K562 (cell line): Measurements from ENCODE around the gene RSPH9. TPM values are rescaled to one million over a fixed set of nuclear protein-coding genes. Genes with fewer than 3 reads are reported as not detected.
A peak's percentile ranks its signal among the peaks of the same experiment; 100 is the strongest.

Experiments used
- BCOR ChIP-seq: fragments of 450-650 bp; IDR thresholded peaks from 2 replicates; pipeline ENCODE4 v1.6.1; 2016
- COPS2 ChIP-seq: fragments of 450-650 bp; conservative IDR thresholded peaks from 2 replicates; pipeline ENCODE4 v1.6.1; 2016; ENCODE audit warnings: mild to moderate bottlenecking, moderate library complexity
- CSDE1 ChIP-seq, 2 experiments: fragments of 450-650 bp; IDR thresholded peaks; 2 replicates each; pipeline ENCODE4 v1.6.1; 2016; ENCODE audit warnings: mild to moderate bottlenecking in 1 of 2
- ERF ChIP-seq: fragments of 450-650 bp; formaldehyde crosslinking; IDR thresholded peaks from 2 replicates; pipeline ENCODE4 v1.4.0; 2020; ENCODE audit warnings: mild to moderate bottlenecking, mixed read lengths
- ETV5 ChIP-seq: sonication (generic); formaldehyde crosslinking; IDR thresholded peaks from 2 replicates; pipeline ENCODE4 v1.4.0; 2020; ENCODE audit warnings: low read depth, mild to moderate bottlenecking, missing genetic modification reagents
- HLTF ChIP-seq: fragments of 450-650 bp; IDR thresholded peaks from 2 replicates; pipeline ENCODE4 v1.6.1; 2016
- IFI16 ChIP-seq: fragments of 250-450 bp; sonication (Bioruptor Pico); IDR thresholded peaks from 2 replicates; pipeline ENCODE4 v2.1.2; 2022; ENCODE audit warnings: mild to moderate bottlenecking, inconsistent platforms
- KDM4B ChIP-seq, 2 experiments: fragments of 450-650 bp in 1 of 2; sonication (generic) in 1 of 2; IDR thresholded peaks; 2 replicates each; pipeline ENCODE4 v1.6.1; 2016 to 2017; ENCODE audit warnings: borderline replicate concordance in 2 of 2, antibody characterized with exemption in 1 of 2, low read depth in 1 of 2, mild to moderate bottlenecking in 1 of 2
- PML ChIP-seq: IDR thresholded peaks from 2 replicates; pipeline ENCODE4 v1.6.1; 2012; ENCODE audit warnings: low read length, inconsistent platforms
- RBM15 ChIP-seq: fragments of 200-400 bp; formaldehyde crosslinking; IDR thresholded peaks from 2 replicates; pipeline ENCODE4 v1.6.1; 2018; ENCODE audit warnings: mild to moderate bottlenecking, low read length, moderate library complexity; ENCODE audit not compliant: insufficient read depth
- SMARCC2 ChIP-seq: fragments of 450-650 bp; IDR thresholded peaks from 2 replicates; pipeline ENCODE4 v1.6.1; 2017; ENCODE audit warnings: antibody characterized with exemption, moderate library complexity, mild to moderate bottlenecking, low read depth
- THRA ChIP-seq: fragments of 450-650 bp; IDR thresholded peaks from 2 replicates; pipeline ENCODE4 v1.6.1; 2017; ENCODE audit warnings: mild to moderate bottlenecking, moderate library complexity
- VEZF1 ChIP-seq: fragments of 200-800 bp; sonication (Bioruptor generic); IDR thresholded peaks from 2 replicates; pipeline ENCODE4 v1.6.1; 2017; ENCODE audit warnings: missing genetic modification characterization, missing compliant biosample characterization
- ZKSCAN1 ChIP-seq: fragments of 150-350 bp; IDR thresholded peaks from 2 replicates; pipeline ENCODE4 v1.6.1; 2016; ENCODE audit warnings: low read depth, low read length
- ZNF175 ChIP-seq: fragments of 200-800 bp; sonication (Bioruptor generic); IDR thresholded peaks from 2 replicates; pipeline ENCODE4 v1.6.1; 2016; ENCODE audit warnings: low read depth, mild to moderate bottlenecking, missing genetic modification characterization, missing compliant biosample characterization
- ZNF274 ChIP-seq: IDR thresholded peaks from 2 replicates; pipeline ENCODE4 v1.6.1; 2011; ENCODE audit warnings: low read depth, mild to moderate bottlenecking, low read length, moderate library complexity, borderline replicate concordance
- ZNF408 ChIP-seq: fragments of 250-450 bp; sonication (Bioruptor Pico); IDR thresholded peaks from 2 replicates; pipeline ENCODE4 v1.4.0; 2020; ENCODE audit warnings: low read depth, mild to moderate bottlenecking, moderate library complexity
- polyA plus RNA-seq, 8 experiments: library from polyadenylated mRNA; depleted of rRNA in 4 of 8; stranded (reverse) in 5 of 8; unstranded in 3 of 8; fragments of >200 nt; fragmentation: Nextera tagmentation in 2 of 8; fragmentation: Illumina TruSeq in 1 of 8; extraction: Ambion mirVana in 2 of 8; extraction: Trizol in 1 of 8; gene quantifications; 2 replicates each; pipeline versions ENCODE4 v1.2.1 to v1.2.3, GENCODE V29; 2011 to 2014; ENCODE audit warnings: inconsistent platforms in 1 of 8, missing spikeins in 1 of 8
- total RNA-seq, 7 experiments: library from RNA; depleted of rRNA in 6 of 7; stranded (reverse); fragments of >200 nt in 6 of 7; fragmentation: Illumina TruSeq in 2 of 7; extraction: Trizol in 2 of 7; gene quantifications; 2 replicates each; pipeline versions ENCODE4 v1.2.1 to v1.2.3, GENCODE V29; 2011 to 2021; ENCODE audit warnings: low replicate concordance in 1 of 7
- TF ChIP-seq, protein P1 (sequence below): sonication (generic); formaldehyde crosslinking; IDR thresholded peaks from 2 replicates; pipeline ENCODE4 v1.8.0; 2022; ENCODE audit warnings: missing genetic modification reagents, mild to moderate bottlenecking, borderline replicate concordance
- TF ChIP-seq, protein P2 (sequence below): sonication (generic); formaldehyde crosslinking; IDR thresholded peaks from 2 replicates; pipeline ENCODE4 v1.8.0; 2022; ENCODE audit warnings: mild to moderate bottlenecking, missing genetic modification reagents
- TF ChIP-seq, protein P3 (sequence below), 2 experiments: fragments of 450-650 bp in 1 of 2; sonication (generic) in 1 of 2; formaldehyde crosslinking; conservative IDR thresholded peaks; 2 replicates each; pipeline versions ENCODE4 v1.4.0 to v1.8.1; 2020 to 2022; ENCODE audit warnings: mild to moderate bottlenecking in 1 of 2, missing genetic modification reagents in 1 of 2
- TF ChIP-seq, protein P4 (sequence below): fragments of 450-650 bp; formaldehyde crosslinking; IDR thresholded peaks from 2 replicates; pipeline ENCODE4 v1.4.0; 2020; ENCODE audit warnings: mild to moderate bottlenecking

RSPH9 gene
- total and polyA plus RNA-seq, 9 of the 15 experiments (the other 6 are each of a cell fraction or from before 2014, with no cell fraction given): 0.05 to 0.60 (median 0.39) TPM; not detected in 6

GRCh38 chr6:43628393-43629103 lies 16.3 kb upstream of the RSPH9 start (continued):
- TF ChIP-seq ZNF274 (no peak), ZNF408 (CRISPR knock-in tag) (no peak), KDM4B (IDR thresholded peaks at IDR 0.05; ENCODE audit: borderline replicate concordance in 2 of 2, low read depth in 1 of 2) (no peak; a peak in 1 of 4 replicates), THRA (no peak), ZNF175 (CRISPR knock-in tag) (no peak), COPS2 (no peak), ETV5 (CRISPR knock-in tag) (peak; percentile 89), HLTF (peak; percentile 89; the same call in 1 of the 2 replicates), VEZF1 (CRISPR knock-in tag) (no peak), BCOR (no peak; the same call in 1 of the 2 replicates), IFI16 (no peak), CSDE1 (IDR thresholded peaks at IDR 0.05) (no peak; a peak in 1 of 4 replicates), ERF (CRISPR knock-in tag) (peak; percentile 92), RBM15 (no peak), PML (peak; percentile 84; the same call in 1 of the 2 replicates), SMARCC2 (peak; percentile 39; the same call in 1 of the 2 replicates), ZKSCAN1 (no peak; the same call in 1 of the 2 replicates)
- TF ChIP-seq, protein P1, sequence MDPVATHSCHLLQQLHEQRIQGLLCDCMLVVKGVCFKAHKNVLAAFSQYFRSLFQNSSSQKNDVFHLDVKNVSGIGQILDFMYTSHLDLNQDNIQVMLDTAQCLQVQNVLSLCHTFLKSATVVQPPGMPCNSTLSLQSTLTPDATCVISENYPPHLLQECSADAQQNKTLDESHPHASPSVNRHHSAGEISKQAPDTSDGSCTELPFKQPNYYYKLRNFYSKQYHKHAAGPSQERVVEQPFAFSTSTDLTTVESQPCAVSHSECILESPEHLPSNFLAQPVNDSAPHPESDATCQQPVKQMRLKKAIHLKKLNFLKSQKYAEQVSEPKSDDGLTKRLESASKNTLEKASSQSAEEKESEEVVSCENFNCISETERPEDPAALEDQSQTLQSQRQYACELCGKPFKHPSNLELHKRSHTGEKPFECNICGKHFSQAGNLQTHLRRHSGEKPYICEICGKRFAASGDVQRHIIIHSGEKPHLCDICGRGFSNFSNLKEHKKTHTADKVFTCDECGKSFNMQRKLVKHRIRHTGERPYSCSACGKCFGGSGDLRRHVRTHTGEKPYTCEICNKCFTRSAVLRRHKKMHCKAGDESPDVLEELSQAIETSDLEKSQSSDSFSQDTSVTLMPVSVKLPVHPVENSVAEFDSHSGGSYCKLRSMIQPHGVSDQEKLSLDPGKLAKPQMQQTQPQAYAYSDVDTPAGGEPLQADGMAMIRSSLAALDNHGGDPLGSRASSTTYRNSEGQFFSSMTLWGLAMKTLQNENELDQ (CRISPR knock-in tag): no peak
- TF ChIP-seq, protein P2, sequence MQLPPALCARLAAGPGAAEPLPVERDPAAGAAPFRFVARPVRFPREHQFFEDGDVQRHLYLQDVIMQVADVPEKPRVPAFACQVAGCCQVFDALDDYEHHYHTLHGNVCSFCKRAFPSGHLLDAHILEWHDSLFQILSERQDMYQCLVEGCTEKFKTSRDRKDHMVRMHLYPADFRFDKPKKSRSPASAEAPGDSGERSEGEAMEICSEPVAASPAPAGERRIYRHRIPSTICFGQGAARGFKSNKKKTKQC (CRISPR knock-in tag): no peak
- TF ChIP-seq, protein P3, sequence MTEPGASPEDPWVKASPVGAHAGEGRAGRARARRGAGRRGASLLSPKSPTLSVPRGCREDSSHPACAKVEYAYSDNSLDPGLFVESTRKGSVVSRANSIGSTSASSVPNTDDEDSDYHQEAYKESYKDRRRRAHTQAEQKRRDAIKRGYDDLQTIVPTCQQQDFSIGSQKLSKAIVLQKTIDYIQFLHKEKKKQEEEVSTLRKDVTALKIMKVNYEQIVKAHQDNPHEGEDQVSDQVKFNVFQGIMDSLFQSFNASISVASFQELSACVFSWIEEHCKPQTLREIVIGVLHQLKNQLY (CRISPR knock-in tag; conservative IDR thresholded peaks at IDR 0.05): peak in 1 of 2 experiments; percentile 74; a peak in 1 of 4 replicates
- TF ChIP-seq, protein P4, sequence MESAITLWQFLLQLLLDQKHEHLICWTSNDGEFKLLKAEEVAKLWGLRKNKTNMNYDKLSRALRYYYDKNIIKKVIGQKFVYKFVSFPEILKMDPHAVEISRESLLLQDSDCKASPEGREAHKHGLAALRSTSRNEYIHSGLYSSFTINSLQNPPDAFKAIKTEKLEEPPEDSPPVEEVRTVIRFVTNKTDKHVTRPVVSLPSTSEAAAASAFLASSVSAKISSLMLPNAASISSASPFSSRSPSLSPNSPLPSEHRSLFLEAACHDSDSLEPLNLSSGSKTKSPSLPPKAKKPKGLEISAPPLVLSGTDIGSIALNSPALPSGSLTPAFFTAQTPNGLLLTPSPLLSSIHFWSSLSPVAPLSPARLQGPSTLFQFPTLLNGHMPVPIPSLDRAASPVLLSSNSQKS (CRISPR knock-in tag): no peak
